ENCODE results near the gene THRAP3. TPM values are rescaled to one million over a fixed set of nuclear protein-coding genes. Genes with fewer than 3 reads are reported as not detected.

THRAP3 gene
- total and polyA plus RNA-seq, 7 experiments from 2014 or later = 62.1 to 138 (median 112) TPM

GRCh38 chr1:36306210-36306901 is 82.1 kb downstream of the THRAP3 start, which contains the start of gene SH3D21:
TSS of gene SH3D21 (plus strand) at chr1:36306368. CDS start at chr1:36306421, 53 bp downstream.
- Histone ChIP-seq H3K36me3 (ENCODE audit: control insufficient read depth in 2 of 3, insufficient read depth in 3 of 3, low read length in 3 of 3) (peaks cover 0 to 26% (median 7%) of the 10 kb centered on the region in 3 experiments), H3K27ac (ENCODE audit: low read depth, low read length) (peak within 1 kb of the TSS; percentile 81), H3K4me3 (ENCODE audit: low read length) (peak within 1 kb of the TSS; percentile 87), H3K4me1 (ENCODE audit: control insufficient read depth in 2 of 2, insufficient read depth in 2 of 2, low read length in 2 of 2) (peaks cover 0 to 6% of the 10 kb centered on the region in 2 donors), H3K27me3 (ENCODE audit: control insufficient read depth in 2 of 2, insufficient read depth in 2 of 2, low read length in 2 of 2) (no peaks in the 10 kb centered on the region), H3K9me3 (ENCODE audit: control insufficient read depth in 2 of 3, low read length in 3 of 3) (no peaks in the 10 kb centered on the region)
- Mint-ChIP-seq H3K9me3 (peaks cover 0 to 3% (median 0%) of the 10 kb centered on the region in 11 donors), H3K27ac (peak within 1 kb of the TSS; percentile 70 to 97 (median 87)), H3K36me3 (peaks cover 0 to 21% (median 9%) of the 10 kb centered on the region in 5 donors), H3K4me3 (peak within 1 kb of the TSS; percentile 87 to 98 (median 96)), H3K27me3 (no peaks in the 10 kb centered on the region), H3K4me1 (peaks cover 6 to 39% (median 13%) of the 10 kb centered on the region in 7 donors)
- CTCF ChIA-PET = interaction anchor here (0.6 to 1.5 kb wide), 9 partner anchors 16 to 81 kb away, joined by 3 to 5 read pairs (median 3); no protein-coding TSS in a partner anchor
- intact Hi-C loops (cut with micrococcal nuclease) = loop anchor here (1.0 to 2.0 kb wide), 7 partner anchors 14 to 157 kb away; partner anchors contain the start of genes THRAP3 (in 2 of the 2) and TRAPPC3 (in 1 of the 2)
- POLR2A ChIA-PET = interaction anchor here (0.6 to 3.2 kb wide), 12 partner anchors 12 to 158 kb away, joined by 3 to 17 read pairs (median 4); partner anchors contain the start of genes LSM10, MRPS15 and THRAP3
- DNase-seq (peak in 8 of 9 donors; percentile 36 to 61 (median 45)), ATAC-seq (peak; percentile 58)

GRCh38 chr1:36306902-36307456 is 82.7 kb downstream of the THRAP3 start:
- intact Hi-C loops (cut with micrococcal nuclease) = loop anchor here (1.0 to 2.0 kb wide), 8 partner anchors 13 to 158 kb away; partner anchors contain the start of genes THRAP3 (in 2 of the 2) and TRAPPC3 (in 2 of the 2)
- Histone ChIP-seq H3K27ac (ENCODE audit: low read depth, low read length) (peak overlapping the region; percentile 81), H3K4me1 (ENCODE audit: control insufficient read depth in 2 of 2, insufficient read depth in 2 of 2, low read length in 2 of 2) (peaks cover 0 to 6% of the 10 kb centered on the region in 2 donors), H3K4me3 (ENCODE audit: low read length) (peak overlapping the region; percentile 87), H3K9me3 (ENCODE audit: control insufficient read depth in 2 of 3, low read length in 3 of 3) (no peaks in the 10 kb centered on the region), H3K27me3 (ENCODE audit: control insufficient read depth in 2 of 2, insufficient read depth in 2 of 2, low read length in 2 of 2) (no peaks in the 10 kb centered on the region), H3K36me3 (ENCODE audit: control insufficient read depth in 2 of 3, insufficient read depth in 3 of 3, low read length in 3 of 3) (peaks cover 0 to 20% (median under 1%) of the 10 kb centered on the region in 3 experiments)
- POLR2A ChIA-PET = interaction anchor here (0.6 to 3.2 kb wide), 11 partner anchors 12 to 153 kb away, joined by 3 to 17 read pairs (median 4); partner anchors contain the start of gene THRAP3
- CTCF ChIA-PET = interaction anchor here (0.6 to 1.5 kb wide), 5 partner anchors 18 to 60 kb away, joined by 3 read pairs; no protein-coding TSS in a partner anchor
- peak; percentile 90 to 96 (median 93) for DNase-seq
- Mint-ChIP-seq H3K9me3 (peaks cover 0 to 3% (median 0%) of the 10 kb centered on the region in 11 donors), H3K27ac (peak overlapping the region; percentile 70 to 97 (median 87)), H3K36me3 (peaks cover 0 to 21% (median 7%) of the 10 kb centered on the region in 5 donors), H3K27me3 (no peaks in the 10 kb centered on the region), H3K4me3 (peak overlapping the region; percentile 87 to 98 (median 96)), H3K4me1 (peaks cover 6 to 39% (median 13%) of the 10 kb centered on the region in 7 donors)
- ATAC-seq = peak; percentile 99

GRCh38 chr1:36307601-36308330 is 83.5 kb downstream of the THRAP3 start:
- ATAC-seq (no peak), DNase-seq (no peak)
- ChIA-PET POLR2A (interaction anchor here (1.0 to 3.2 kb wide), 6 partner anchors 14 to 150 kb away, joined by 3 to 17 read pairs (median 8); partner anchors contain the start of gene THRAP3), CTCF (interaction anchor here (1.2 to 1.5 kb wide), 2 partner anchors 19 to 53 kb away, joined by 3 read pairs; no protein-coding TSS in a partner anchor)
- Mint-ChIP-seq H3K4me1 (peaks cover 6 to 39% (median 13%) of the 10 kb centered on the region in 7 donors), H3K4me3 (peak overlapping the region; percentile 32 to 98 (median 96)), H3K27ac (peak overlapping the region in 4 of 9 donors; percentile 70 to 94 (median 79)), H3K27me3 (no peaks in the 10 kb centered on the region), H3K9me3 (peaks cover 0 to 3% (median 0%) of the 10 kb centered on the region in 11 donors), H3K36me3 (peaks cover 0 to 19% (median 7%) of the 10 kb centered on the region in 5 donors)
- intact Hi-C loops (cut with micrococcal nuclease) = loop anchor here (1.0 to 2.0 kb wide), 5 partner anchors 13 to 158 kb away; partner anchors contain the start of gene TRAPPC3 (in 1 of the 2)
- Histone ChIP-seq H3K4me1 (ENCODE audit: control insufficient read depth in 2 of 2, insufficient read depth in 2 of 2, low read length in 2 of 2) (peaks cover 0 to 6% of the 10 kb centered on the region in 2 donors), H3K27me3 (ENCODE audit: control insufficient read depth in 2 of 2, insufficient read depth in 2 of 2, low read length in 2 of 2) (no peaks in the 10 kb centered on the region), H3K36me3 (ENCODE audit: control insufficient read depth in 2 of 3, insufficient read depth in 3 of 3, low read length in 3 of 3) (peaks cover 0 to 12% (median 0%) of the 10 kb centered on the region in 3 experiments), H3K4me3 (ENCODE audit: low read length) (peak overlapping the region; percentile 87), H3K27ac (ENCODE audit: low read depth, low read length) (no peak overlapping the region), H3K9me3 (ENCODE audit: control insufficient read depth in 2 of 3, low read length in 3 of 3) (no peaks in the 10 kb centered on the region)

GRCh38 chr1:36309397-36309796 is 85.2 kb downstream of the THRAP3 start:
- H3K9me3 ChIP-seq (ENCODE audit: control insufficient read depth in 2 of 3, low read length in 3 of 3) = no peaks in the 10 kb centered on the region
- intact Hi-C loops (cut with micrococcal nuclease) = no loop called here
- H3K36me3 Mint-ChIP-seq = peaks cover 0 to 12% (median 0%) of the 10 kb centered on the region in 5 donors
- H3K4me1 ChIP-seq (ENCODE audit: control insufficient read depth in 2 of 2, insufficient read depth in 2 of 2, low read length in 2 of 2) = peaks cover 0 to 6% of the 10 kb centered on the region in 2 donors
- H3K4me3 Mint-ChIP-seq = peak overlapping the region in 1 of 10 donors; percentile 6
- H3K27me3 ChIP-seq (ENCODE audit: control insufficient read depth in 2 of 2, insufficient read depth in 2 of 2, low read length in 2 of 2) = no peaks in the 10 kb centered on the region
- no peak overlapping the region for H3K27ac ChIP-seq (ENCODE audit: low read depth, low read length)
- ATAC-seq (no peak), DNase-seq (no peak)
- ChIA-PET CTCF (interaction anchor here (0.6 kb wide), 1 partner anchor 288 kb away, joined by 3 read pairs; no protein-coding TSS in a partner anchor), POLR2A (interaction anchor here (0.6 to 0.8 kb wide), 2 partner anchors 9 to 75 kb away, joined by 3 read pairs; no protein-coding TSS in a partner anchor)
- no peaks in the 10 kb centered on the region for H3K27me3 Mint-ChIP-seq
- peaks cover 0 to 3% (median 0%) of the 10 kb centered on the region in 11 donors for H3K9me3 Mint-ChIP-seq
- no peaks in the 10 kb centered on the region for H3K36me3 ChIP-seq (ENCODE audit: control insufficient read depth in 2 of 3, insufficient read depth in 3 of 3, low read length in 3 of 3)
- no peak overlapping the region for H3K4me3 ChIP-seq (ENCODE audit: low read length)
- H3K27ac Mint-ChIP-seq = peak overlapping the region in 1 of 9 donors; percentile 84
- H3K4me1 Mint-ChIP-seq = peaks cover 6 to 35% (median 13%) of the 10 kb centered on the region in 7 donors

- POLR2A ChIA-PET = interaction anchor here (1.2 to 1.5 kb wide), 2 partner anchors 14 to 97 kb away, joined by 5 to 6 read pairs; partner anchors contain the start of gene SH3D21
- H3K36me3 Mint-ChIP-seq = peaks cover 0 to 10% (median 0%) of the 10 kb centered on the region in 5 donors
- Histone ChIP-seq H3K9me3 (ENCODE audit: control insufficient read depth in 2 of 3, low read length in 3 of 3) (no peaks in the 10 kb centered on the region), H3K27ac (ENCODE audit: low read depth, low read length) (no peak overlapping the region), H3K36me3 (ENCODE audit: control insufficient read depth in 2 of 3, insufficient read depth in 3 of 3, low read length in 3 of 3) (no peaks in the 10 kb centered on the region), H3K4me3 (ENCODE audit: low read length) (no peak overlapping the region), H3K27me3 (ENCODE audit: control insufficient read depth in 2 of 2, insufficient read depth in 2 of 2, low read length in 2 of 2) (no peaks in the 10 kb centered on the region), H3K4me1 (ENCODE audit: control insufficient read depth in 2 of 2, insufficient read depth in 2 of 2, low read length in 2 of 2) (peaks cover 10 to 11% of the 10 kb centered on the region in 2 donors)
- peak overlapping the region in 7 of 9 donors; percentile 26 to 81 (median 38) for H3K27ac Mint-ChIP-seq
- peaks cover 0 to 2% (median 0%) of the 10 kb centered on the region in 5 donors for H3K27me3 Mint-ChIP-seq
- intact Hi-C loops (cut with micrococcal nuclease) = loop anchor here (1.0 to 2.0 kb wide), 2 partner anchors 13 to 14 kb away; partner anchors contain the start of gene SH3D21 (in 1 of the 2)
- CTCF ChIA-PET = no interaction called here
- H3K4me1 Mint-ChIP-seq = peaks cover 14 to 29% (median 21%) of the 10 kb centered on the region in 7 donors
- no peaks in the 10 kb centered on the region for H3K9me3 Mint-ChIP-seq
- DNase-seq = peak in 1 of 9 donors; percentile 5
- no peak for ATAC-seq
- H3K4me3 Mint-ChIP-seq = peak overlapping the region; percentile 68 to 87 (median 80)
These were observed 96.1 kb downstream of the THRAP3 start for GRCh38 chr1:36320291-36320761.

Data from naive thymus-derived CD4-positive, alpha-beta T cell (primary cell).